ENCODE measurements around the gene SCARB1. TPM values are rescaled to one million over a fixed set of nuclear protein-coding genes. Genes with fewer than 3 reads are reported as not detected.

Gene SCARB1
- total RNA-seq, 1 experiment from 2014 or later: 359 TPM

- H3K27me3 ChIP-seq (ENCODE audit: control insufficient read depth, insufficient read depth, low read length): no peaks in the 10 kb centered on the region
- TSS peak; percentile 12 for BruUV-seq (replicated peaks)
- DNase-seq (ENCODE audit: low read depth, low spot score) (no peak), ATAC-seq (no peak)
- no peaks in the 10 kb centered on the region for H3K4me1 ChIP-seq (ENCODE audit: control insufficient read depth, insufficient read depth, low read length)
- POLR2A ChIA-PET: no interaction called here
- no peak overlapping the region for H3K27ac ChIP-seq (ENCODE audit: low read length)
- CTCF ChIA-PET: no interaction called here
- no peak overlapping the region for H3K4me3 ChIP-seq (ENCODE audit: low read depth in 2 of 2, low read length in 2 of 2)
- H3K36me3 ChIP-seq (ENCODE audit: control insufficient read depth, insufficient read depth, low read length): no peaks in the 10 kb centered on the region; the same call in 1 of the 2 replicates
- intact Hi-C loops (cut with micrococcal nuclease; ENCODE audit: unreplicated experiment) (no loop called here), in situ Hi-C loops (cut with HindIII; ENCODE audit: low pct_unique_long_range_greater_than_20kb, low sequenced_read_pairs) (no loop called here)
- H3K9me3 ChIP-seq (ENCODE audit: control insufficient read depth, insufficient read depth, low read depth, low read length): no peaks in the 10 kb centered on the region
- no peak for TF ChIP-seq CTCF (IDR thresholded peaks at IDR 0.05)
- no peak for TF ChIP-seq REST (IDR thresholded peaks at IDR 0.05; ENCODE audit: insufficient read depth in 1 of 2, low read depth in 2 of 2, low read length in 1 of 2)
- TF ChIP-seq SIN3A (IDR thresholded peaks at IDR 0.05; ENCODE audit: borderline replicate concordance, insufficient read depth, low read depth, low read length): no peak
These were observed 70.7 kb downstream of the SCARB1 start for GRCh38 chr12:124792961-124793441.

GRCh38 chr12:124792156-124792555 is 71.5 kb downstream of the SCARB1 start:
- CTCF ChIA-PET: no interaction called here
- H3K27me3 ChIP-seq (ENCODE audit: control insufficient read depth, insufficient read depth, low read length): no peaks in the 10 kb centered on the region

More at GRCh38 chr12:124792156-124792555, 71.5 kb downstream of the SCARB1 start:
- no peaks in the 10 kb centered on the region for H3K4me1 ChIP-seq (ENCODE audit: control insufficient read depth, insufficient read depth, low read length)
- H3K27ac ChIP-seq (ENCODE audit: low read length): no peak overlapping the region
- H3K36me3 ChIP-seq (ENCODE audit: control insufficient read depth, insufficient read depth, low read length): no peaks in the 10 kb centered on the region; the same call in 1 of the 2 replicates
- no peak for DNase-seq (ENCODE audit: low read depth, low spot score)
- ATAC-seq: no peak
- in situ Hi-C loops (cut with HindIII; ENCODE audit: low pct_unique_long_range_greater_than_20kb, low sequenced_read_pairs) (no loop called here), intact Hi-C loops (cut with micrococcal nuclease; ENCODE audit: unreplicated experiment) (no loop called here)
- no peak overlapping the region for H3K4me3 ChIP-seq (ENCODE audit: low read depth in 2 of 2, low read length in 2 of 2)
- no peaks in the 10 kb centered on the region for H3K9me3 ChIP-seq (ENCODE audit: control insufficient read depth, insufficient read depth, low read depth, low read length)
- BruUV-seq (replicated peaks): no TSS peak
- TF ChIP-seq CTCF (IDR thresholded peaks at IDR 0.05) (no peak), REST (IDR thresholded peaks at IDR 0.05; ENCODE audit: insufficient read depth in 1 of 2, low read depth in 2 of 2, low read length in 1 of 2) (no peak), SIN3A (IDR thresholded peaks at IDR 0.05; ENCODE audit: borderline replicate concordance, insufficient read depth, low read depth, low read length) (no peak), TCF7L2 (IDR thresholded peaks at IDR 0.05; ENCODE audit: low read depth, low read length) (no peak), POLR2AphosphoS5 (IDR thresholded peaks at IDR 0.05; ENCODE audit: low read depth, low read length) (no peak)
- POLR2A ChIA-PET: no interaction called here

Measured in Panc1 (cell line).